Cardiac fibroblast (primary cell): ENCODE results near the gene FAM221B.
A peak's percentile ranks its signal among the peaks of the same experiment; 100 is the strongest.

ENCODE experiments used
- DNase-seq, 2 donors: peaks; one replicate each; pipeline versions ENCODE4 v3.0.0 to v3.0.0-alpha.2; 2010; ENCODE audit warnings: low read depth in 2 of 2
- H3K4me3 ChIP-seq, 2 donors: replicated peaks in 1 of 2; 1 replicate in 1 of 2; 2 replicates in 1 of 2; pipeline ENCODE4 v1.5.1; 2011; ENCODE audit warnings: low read depth in 2 of 2, low read length in 2 of 2, mild to moderate bottlenecking in 2 of 2, moderate library complexity in 1 of 2
- CTCF ChIP-seq: IDR thresholded peaks from one replicate; pipeline ENCODE4 v1.5.1; 2011; ENCODE audit warnings: low read depth, mild to moderate bottlenecking, low read length, inconsistent platforms

Gene FAM221B

GRCh38 chr9:35828716-35829083, at the start of gene FAM221B:
FAM221B (minus strand) TSS chr9:35828732; CDS start chr9:35826161, 2,571 bp downstream.
- DNase-seq = no peak
- no peak for TF ChIP-seq CTCF
- peak within 1 kb of the TSS; percentile 69 to 72 for H3K4me3 ChIP-seq

GRCh38 chr9:35872505-35872904, 44.0 kb upstream of the FAM221B start:
- H3K4me3 ChIP-seq = no peak overlapping the region

GRCh38 chr9:35871545-35871944, 43.0 kb upstream of the FAM221B start:
- TF ChIP-seq CTCF = no peak
- no peak for DNase-seq
- no peak overlapping the region for H3K4me3 ChIP-seq

More at GRCh38 chr9:35872505-35872904, 44.0 kb upstream of the FAM221B start:
- TF ChIP-seq CTCF = no peak
- no peak for DNase-seq

GRCh38 chr9:35870351-35870923, 41.9 kb upstream of the FAM221B start, which contains the start of gene OR13J1:
OR13J1 (minus strand) TSS chr9:35870401; CDS start chr9:35870401, 0 bp downstream.
- no peak for DNase-seq
- no peak within 1 kb of the TSS for H3K4me3 ChIP-seq
- TF ChIP-seq CTCF = no peak

- TF ChIP-seq CTCF = no peak
- DNase-seq = no peak
- no peak overlapping the region for H3K4me3 ChIP-seq
Measured at GRCh38 chr9:35869621-35870216, 41.2 kb upstream of the FAM221B start.

- TF ChIP-seq CTCF = no peak
- no peak overlapping the region for H3K4me3 ChIP-seq
- no peak for DNase-seq
Measured at GRCh38 chr9:35868933-35869332, 40.4 kb upstream of the FAM221B start.

GRCh38 chr9:35867538-35867937, 39.0 kb upstream of the FAM221B start:
- no peak for DNase-seq
- H3K4me3 ChIP-seq = no peak overlapping the region
- no peak for TF ChIP-seq CTCF
